DMS53 treated with DMSO at 0.1 percent for 48 hours (cell line): ENCODE results near the gene LDB2.

Experiments used
- DNase-seq: peaks from one replicate; lab custom pipeline; 2025; ENCODE audit not compliant: unreplicated experiment; lab: John Stamatoyannopoulos, UW

LDB2 gene

GRCh38 chr4:16809064-16809463 lies 89.4 kb downstream of the LDB2 start:
- DNase-seq: no peak

- no peak for DNase-seq
Measured at GRCh38 chr4:16807355-16807754, 91.1 kb downstream of the LDB2 start.

DNA sequence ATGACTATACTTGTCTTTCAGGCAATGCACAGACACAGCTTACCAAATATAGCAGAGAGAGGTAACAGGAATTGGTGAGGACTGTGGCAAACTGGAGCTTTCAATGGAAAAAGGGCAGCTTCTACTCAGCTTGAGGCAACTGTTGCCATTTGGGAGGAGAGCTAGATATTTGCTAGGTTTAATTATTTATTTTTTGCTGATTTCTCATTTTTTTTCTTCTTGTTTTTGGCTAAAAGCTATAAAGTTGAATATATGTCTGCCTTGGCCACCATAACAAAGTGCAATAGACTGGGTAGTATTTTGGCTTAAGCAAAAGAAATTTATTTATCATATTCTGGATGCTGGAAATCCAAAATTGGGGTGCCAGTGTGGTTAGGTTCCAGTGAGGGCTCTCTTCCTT lies 93.9 kb downstream of the LDB2 start:
- no peak for DNase-seq

DNA sequence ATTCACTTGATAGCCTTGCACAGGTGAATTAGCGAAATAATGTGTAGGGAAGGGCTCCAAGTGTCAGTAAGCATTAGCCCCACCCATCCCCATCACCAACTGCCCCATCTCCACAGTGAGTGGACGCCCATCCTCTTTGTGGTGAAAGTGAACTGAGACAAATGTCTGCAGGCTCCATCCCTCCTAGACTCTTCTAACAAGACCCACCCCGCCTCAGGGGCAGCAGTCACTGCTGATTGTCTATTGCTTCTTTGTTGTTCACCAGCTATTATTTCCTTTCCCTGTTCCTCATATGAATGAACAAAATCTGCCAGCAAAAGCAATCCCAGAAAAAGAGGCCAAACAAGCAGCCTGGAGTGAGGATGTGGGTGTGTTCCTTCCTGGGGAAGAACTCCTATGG lies 96.4 kb downstream of the LDB2 start:
- DNase-seq: no peak

DNA sequence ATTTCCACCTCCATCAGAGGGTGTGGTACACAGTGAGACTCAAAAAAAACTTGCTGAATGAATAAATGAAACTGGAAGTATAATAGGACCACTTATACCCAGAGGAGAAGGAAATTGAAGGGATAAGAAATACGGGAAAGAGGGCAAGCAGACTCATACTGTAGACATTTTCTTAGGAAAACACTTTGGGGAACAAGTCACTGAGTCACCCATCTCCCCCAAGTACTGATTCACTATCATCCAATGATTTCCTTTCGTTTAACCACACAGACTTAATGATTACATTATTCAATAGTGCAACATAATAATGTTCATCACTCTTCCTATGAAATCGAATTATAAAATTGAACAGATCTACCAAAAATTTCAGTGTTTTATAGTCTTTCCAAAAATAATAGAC lies 97.1 kb downstream of the LDB2 start:
- no peak for DNase-seq

DNA sequence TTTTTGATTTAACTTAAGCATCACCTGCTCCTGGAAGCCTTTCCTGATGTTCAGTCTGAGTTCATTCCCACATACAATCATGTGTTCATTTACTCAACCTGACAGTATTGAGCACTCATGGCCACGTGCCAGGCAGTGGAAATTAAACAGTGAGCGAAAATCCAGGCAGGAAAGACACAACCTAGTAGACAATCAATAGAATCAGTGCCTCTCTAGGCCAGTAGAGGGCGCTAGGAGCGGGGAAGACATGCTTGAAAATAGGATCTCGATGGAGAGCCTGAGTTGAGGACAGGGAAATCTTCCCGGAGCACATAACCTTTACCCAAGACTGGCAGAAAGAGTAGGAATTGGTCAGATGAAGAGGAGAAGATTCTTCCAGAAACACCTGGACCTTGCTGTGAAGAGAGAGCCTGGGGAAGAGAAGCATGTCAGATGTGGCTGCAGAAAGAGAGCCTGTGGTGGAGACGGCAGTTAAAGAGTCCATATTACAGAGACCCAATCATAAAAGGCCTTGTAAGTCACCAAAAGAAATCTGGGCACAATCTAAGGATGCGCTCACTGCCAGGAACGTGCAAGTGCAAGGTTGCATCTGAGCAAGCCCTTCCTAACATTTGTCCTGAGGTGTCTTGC lies 103.5 kb downstream of the LDB2 start:
- DNase-seq: no peak

- no peak for DNase-seq
Measured at GRCh38 chr4:16791460-16791859, 107.0 kb downstream of the LDB2 start.

DNA sequence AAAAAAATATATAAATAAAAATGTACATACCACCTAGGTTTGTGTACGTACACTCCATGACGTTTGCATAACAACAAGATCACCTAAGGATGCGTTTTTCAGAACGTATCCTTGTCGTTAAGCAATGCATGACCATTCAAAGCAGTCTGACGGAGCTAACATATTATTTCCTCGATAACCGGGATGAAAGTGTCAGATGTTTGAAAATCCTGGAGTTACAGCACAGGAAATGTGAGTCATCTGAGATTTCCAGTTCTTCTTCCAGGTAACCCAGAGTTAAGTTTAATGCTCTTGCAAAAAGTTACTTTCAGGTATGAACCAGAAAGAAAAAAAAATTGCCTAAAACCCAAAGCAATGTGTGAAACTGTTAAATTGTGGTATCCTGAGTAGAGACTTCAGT lies 107.9 kb downstream of the LDB2 start:
- DNase-seq: no peak

DNA sequence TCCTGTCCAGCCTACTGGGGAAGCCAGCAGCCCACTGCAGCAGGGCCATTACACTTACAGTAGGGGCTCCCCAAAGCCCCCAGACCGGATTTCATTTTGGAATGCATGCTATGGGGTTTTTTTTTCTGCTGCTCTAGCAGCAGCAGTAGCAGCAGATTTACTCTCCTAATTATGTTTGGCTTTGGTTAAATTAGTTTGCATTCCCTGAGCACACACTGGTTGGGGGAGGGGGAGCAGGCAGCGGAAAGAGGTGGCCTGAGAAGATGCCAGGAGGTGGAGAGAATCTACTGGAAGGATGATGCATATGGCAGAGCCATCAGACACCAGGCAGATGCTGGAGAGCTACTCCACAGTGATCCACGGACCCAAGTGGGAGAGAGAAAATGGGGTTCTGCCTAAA lies 109.6 kb downstream of the LDB2 start:
- no peak for DNase-seq

- no peak for DNase-seq
Measured at GRCh38 chr4:16785793-16786527, 112.5 kb downstream of the LDB2 start.

- DNase-seq: no peak
Measured at GRCh38 chr4:16783119-16783518, 115.3 kb downstream of the LDB2 start.

- no peak for DNase-seq
Measured at GRCh38 chr4:16779028-16779675, 119.3 kb downstream of the LDB2 start.

- no peak for DNase-seq
Measured at GRCh38 chr4:16777726-16778125, 120.7 kb downstream of the LDB2 start.

DNA sequence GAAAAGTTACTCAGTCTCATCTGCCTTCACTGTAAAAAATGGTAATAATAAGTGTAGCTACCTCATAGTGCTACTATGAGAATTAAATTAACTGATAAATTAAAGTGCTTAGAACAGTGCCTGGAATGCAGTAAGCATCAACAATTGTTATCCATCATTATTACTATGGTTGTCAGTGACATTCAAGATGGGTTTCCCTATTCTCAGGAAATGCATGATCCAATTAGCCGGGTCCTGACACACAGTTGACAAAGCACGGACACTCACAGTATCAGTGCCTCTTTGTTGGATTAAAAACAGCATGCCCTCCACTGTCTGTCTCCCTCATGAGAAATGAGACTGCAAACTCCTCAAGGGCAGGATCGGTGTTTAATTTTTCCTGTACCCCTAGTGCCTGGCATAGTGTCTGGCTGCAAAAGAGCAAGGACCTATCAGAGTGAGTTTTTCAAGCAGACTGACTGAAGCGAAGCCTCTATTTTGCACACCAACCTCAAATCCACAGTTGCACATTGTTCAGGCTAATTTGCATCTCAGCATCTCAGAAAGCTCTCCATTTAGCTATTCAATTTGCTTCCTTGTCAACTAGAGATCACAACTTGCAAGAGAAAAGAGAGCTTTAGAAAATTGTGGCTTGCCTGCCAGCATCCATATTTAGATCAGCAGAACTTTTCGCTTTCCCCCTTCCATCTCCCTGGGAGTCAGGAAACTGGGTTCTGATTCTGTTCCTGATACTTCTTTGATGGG lies 122.9 kb downstream of the LDB2 start:
- DNase-seq: no peak

GRCh38 chr4:16772366-16772850 lies 126.0 kb downstream of the LDB2 start:
- DNase-seq: no peak

DNA sequence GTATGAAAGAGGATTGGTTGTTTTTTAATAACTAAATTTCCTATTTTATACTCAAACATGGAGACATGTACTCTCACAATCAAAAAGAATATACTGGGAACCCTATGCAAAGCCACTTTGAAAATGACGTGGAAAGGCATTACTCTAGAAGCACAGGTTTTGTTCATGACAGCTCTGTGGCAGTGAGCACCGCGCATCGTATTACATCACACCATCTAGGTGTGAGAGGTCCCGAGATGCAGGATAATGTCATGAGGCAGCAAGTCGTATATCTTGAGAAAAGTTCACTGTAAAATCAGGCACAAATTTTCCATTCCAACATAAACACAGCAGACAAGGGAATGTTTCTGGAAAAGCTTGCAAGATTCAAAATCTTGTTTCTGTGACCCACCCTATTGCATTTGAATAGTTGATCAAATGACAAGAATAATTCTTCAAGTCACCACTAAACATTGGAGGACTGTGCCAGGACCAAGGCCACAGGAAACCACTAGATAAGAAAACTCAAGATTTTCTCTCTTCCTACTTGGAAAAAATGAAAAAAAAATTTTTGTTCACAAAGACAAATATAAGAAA lies 127.6 kb downstream of the LDB2 start:
- DNase-seq: no peak

DNA sequence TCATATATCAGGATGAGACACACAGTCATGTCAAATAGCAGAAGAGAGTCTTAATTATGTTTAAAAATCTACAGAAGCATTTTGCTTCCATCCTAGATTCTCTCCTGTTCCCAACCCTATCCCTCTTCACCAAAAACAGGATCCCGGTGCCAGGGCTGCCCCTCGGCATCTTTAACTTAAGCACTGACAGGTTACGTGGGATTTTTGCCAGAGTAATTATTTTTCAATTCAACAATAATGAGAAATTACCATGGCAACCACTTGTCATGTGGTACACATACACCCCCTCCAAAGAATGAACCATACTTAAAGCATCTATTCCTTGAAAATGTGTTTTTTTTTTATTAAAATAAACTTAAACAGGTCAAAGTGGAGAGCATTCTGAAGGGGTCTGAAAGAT lies 130.6 kb downstream of the LDB2 start:
- DNase-seq: no peak

GRCh38 chr4:16767251-16767650 lies 131.2 kb downstream of the LDB2 start:
- DNase-seq: no peak

DNA sequence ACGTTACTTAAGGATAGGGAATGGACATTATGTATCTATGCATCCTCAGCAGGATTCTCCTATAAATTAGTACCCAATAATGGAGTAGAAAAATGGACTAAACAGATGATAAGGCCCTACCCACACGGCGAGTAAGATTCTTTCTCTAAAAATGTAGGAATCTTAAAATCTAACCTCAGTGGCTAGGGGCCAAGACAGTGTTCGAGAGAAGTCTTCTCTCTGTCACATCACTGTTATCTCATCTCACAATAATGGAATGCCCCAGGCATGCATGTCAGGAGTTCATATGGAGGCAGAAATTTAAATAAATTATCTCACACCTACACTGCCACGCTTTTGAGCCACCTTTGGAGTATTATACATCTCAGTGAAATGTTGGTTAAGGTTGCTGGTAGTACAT lies 132.9 kb downstream of the LDB2 start:
- DNase-seq: no peak

GRCh38 chr4:16764622-16765021 lies 133.8 kb downstream of the LDB2 start:
- no peak for DNase-seq
